Body of pancreas (tissue), 4 donors: ENCODE results near the gene BRME1. TPM values are rescaled to one million over a fixed set of nuclear protein-coding genes. Genes with fewer than 3 reads are reported as not detected.

Experiments
- ATAC-seq: fragments of 150-250 bp; one replicate; pipeline ENCODE4 v1.9.1; 2016
- DNase-seq, 4 donors: peaks; one replicate each; pipeline ENCODE4 v3.0.0-alpha.2; 2019
- H3K27ac ChIP-seq, 4 donors: fragments of 200-600 bp; sonication (generic); 1 replicate in 3 of 4; 2 replicates in 1 of 4; pipeline versions ENCODE4 v1.5.1 to v1.6.1; 2016 to 2019; ENCODE audit warnings: mild to moderate bottlenecking in 1 of 4, mixed read lengths in 1 of 4, moderate library complexity in 1 of 4
- H3K27me3 ChIP-seq, 2 donors: fragments of 200-600 bp; sonication (generic); one replicate each; pipeline ENCODE4 v1.6.0; 2016; ENCODE audit warnings: mild to moderate bottlenecking in 1 of 2
- H3K36me3 ChIP-seq, 2 donors: fragments of 200-600 bp; sonication (generic); replicated peaks in 1 of 2; 2 replicates each; pipeline ENCODE4 v1.5.1; 2016; ENCODE audit warnings: low read depth in 2 of 2; ENCODE audit not compliant: insufficient read depth in 1 of 2
- H3K4me1 ChIP-seq: fragments of 200-600 bp; sonication (generic); one replicate; pipeline ENCODE4 v1.6.0; 2016
- H3K4me3 ChIP-seq, 2 donors: fragments of 200-600 bp; sonication (generic); 1 replicate in 1 of 2; 2 replicates in 1 of 2; pipeline ENCODE4 v1.5.1; 2016 to 2019
- H3K9me3 ChIP-seq, 3 donors: fragments of 200-600 bp; sonication (generic); 1 replicate in 2 of 3; 2 replicates in 1 of 3; pipeline ENCODE4 v1.5.1; 2016
- POLR2A ChIP-seq, 3 donors: fragments of 450-650 bp; IDR thresholded peaks; one replicate each; pipeline ENCODE4 v1.6.1; 2016; ENCODE audit warnings: antibody characterized with exemption in 3 of 3, mild to moderate bottlenecking in 2 of 3
- WGBS, 2 donors: methylation state at CpG; one replicate each; pipeline ENCODE4 v1.1.5; 2017; 5-methylcytosine and 5-hydroxymethylcytosine counted together
- intact Hi-C: fragments of 100-400 bp; cut with DNase I; formaldehyde crosslinking; loops from one replicate; pipeline ENCODE4 v1.15.1; 2023
- total RNA-seq, 2 donors: library from RNA; depleted of rRNA; stranded (reverse); fragments of >200 nt; gene quantifications; one replicate each; pipeline ENCODE4 v1.1.0, GENCODE V29; 2016
- TF ChIP-seq, protein P1 (sequence below), 7 experiments: fragments of 450-650 bp in 4 of 7; fragments of 200-600 bp in 3 of 7; sonication (generic) in 3 of 7; IDR thresholded peaks; one replicate each; pipeline ENCODE4 v1.5.1; 2016 to 2019; ENCODE audit warnings: antibody characterized with exemption in 7 of 7

Gene BRME1
- total RNA-seq, 2 donors from 2014 or later = 3.0 to 4.9 TPM

GRCh38 chr19:13890136-13890535 lies 15.8 kb downstream of the BRME1 start:
- Histone ChIP-seq H3K27me3 (no peaks in the 10 kb centered on the region), H3K27ac (no peak overlapping the region), H3K4me3 (no peak overlapping the region), H3K4me1 (peaks cover 12% of the 10 kb centered on the region), H3K36me3 (no peaks in the 10 kb centered on the region), H3K9me3 (no peaks in the 10 kb centered on the region)
- no peak for ATAC-seq
- intact Hi-C loops = no loop called here
- no peak for TF ChIP-seq POLR2A (IDR thresholded peaks at IDR 0.05)
- TF ChIP-seq, protein P1, sequence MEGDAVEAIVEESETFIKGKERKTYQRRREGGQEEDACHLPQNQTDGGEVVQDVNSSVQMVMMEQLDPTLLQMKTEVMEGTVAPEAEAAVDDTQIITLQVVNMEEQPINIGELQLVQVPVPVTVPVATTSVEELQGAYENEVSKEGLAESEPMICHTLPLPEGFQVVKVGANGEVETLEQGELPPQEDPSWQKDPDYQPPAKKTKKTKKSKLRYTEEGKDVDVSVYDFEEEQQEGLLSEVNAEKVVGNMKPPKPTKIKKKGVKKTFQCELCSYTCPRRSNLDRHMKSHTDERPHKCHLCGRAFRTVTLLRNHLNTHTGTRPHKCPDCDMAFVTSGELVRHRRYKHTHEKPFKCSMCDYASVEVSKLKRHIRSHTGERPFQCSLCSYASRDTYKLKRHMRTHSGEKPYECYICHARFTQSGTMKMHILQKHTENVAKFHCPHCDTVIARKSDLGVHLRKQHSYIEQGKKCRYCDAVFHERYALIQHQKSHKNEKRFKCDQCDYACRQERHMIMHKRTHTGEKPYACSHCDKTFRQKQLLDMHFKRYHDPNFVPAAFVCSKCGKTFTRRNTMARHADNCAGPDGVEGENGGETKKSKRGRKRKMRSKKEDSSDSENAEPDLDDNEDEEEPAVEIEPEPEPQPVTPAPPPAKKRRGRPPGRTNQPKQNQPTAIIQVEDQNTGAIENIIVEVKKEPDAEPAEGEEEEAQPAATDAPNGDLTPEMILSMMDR (IDR thresholded peaks at IDR 0.05) = no peak
- WGBS, 2 donors = 88 to 93% methylated on average over 4 to 9 of the region's 13 CpGs
- no peak for DNase-seq

DNA sequence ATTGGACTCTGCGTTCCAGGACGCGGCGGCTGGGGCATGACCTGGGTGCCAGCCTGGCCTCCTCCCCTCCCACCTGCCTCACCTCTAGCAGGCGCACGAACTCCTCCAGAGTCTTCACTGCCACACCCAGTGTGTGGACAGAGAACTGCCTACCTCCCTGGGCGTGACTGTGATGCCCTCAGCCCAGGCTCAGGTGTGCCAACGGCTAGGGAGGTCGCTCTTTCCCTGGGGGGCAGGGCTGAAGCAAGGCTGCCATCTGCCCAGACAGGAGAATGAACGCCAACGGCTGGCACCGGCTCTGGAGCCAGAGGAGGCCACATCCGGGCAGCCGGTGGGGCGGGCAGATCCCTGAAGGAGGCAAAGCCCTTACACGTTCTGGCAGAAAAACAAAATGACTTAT lies 17.6 kb downstream of the BRME1 start:
- 90% methylated on average over 11 to 16 of the region's 16 CpGs for WGBS, 2 donors
- DNase-seq (no peak), ATAC-seq (no peak)
- H3K27ac ChIP-seq = no peak overlapping the region
- no peaks in the 10 kb centered on the region for H3K36me3 ChIP-seq
- peaks cover 30% of the 10 kb centered on the region for H3K4me1 ChIP-seq
- no peak overlapping the region for H3K4me3 ChIP-seq
- H3K9me3 ChIP-seq = no peaks in the 10 kb centered on the region
- no peak for TF ChIP-seq POLR2A (IDR thresholded peaks at IDR 0.05)
- H3K27me3 ChIP-seq = no peaks in the 10 kb centered on the region
- intact Hi-C loops = no loop called here

GRCh38 chr19:13887517-13887916 lies 18.4 kb downstream of the BRME1 start:
- 82 to 87% methylated on average over 5 of the region's 5 CpGs for WGBS, 2 donors
- no peaks in the 10 kb centered on the region for H3K27me3 ChIP-seq
- DNase-seq (no peak), ATAC-seq (no peak)
- intact Hi-C loops = no loop called here
- H3K4me1 ChIP-seq = peaks cover 34% of the 10 kb centered on the region
- H3K36me3 ChIP-seq = no peaks in the 10 kb centered on the region
- H3K4me3 ChIP-seq = no peak overlapping the region
- no peaks in the 10 kb centered on the region for H3K9me3 ChIP-seq
- TF ChIP-seq, protein P1 (IDR thresholded peaks at IDR 0.05) = no peak
- TF ChIP-seq POLR2A (IDR thresholded peaks at IDR 0.05) = no peak
- H3K27ac ChIP-seq = no peak overlapping the region

DNA sequence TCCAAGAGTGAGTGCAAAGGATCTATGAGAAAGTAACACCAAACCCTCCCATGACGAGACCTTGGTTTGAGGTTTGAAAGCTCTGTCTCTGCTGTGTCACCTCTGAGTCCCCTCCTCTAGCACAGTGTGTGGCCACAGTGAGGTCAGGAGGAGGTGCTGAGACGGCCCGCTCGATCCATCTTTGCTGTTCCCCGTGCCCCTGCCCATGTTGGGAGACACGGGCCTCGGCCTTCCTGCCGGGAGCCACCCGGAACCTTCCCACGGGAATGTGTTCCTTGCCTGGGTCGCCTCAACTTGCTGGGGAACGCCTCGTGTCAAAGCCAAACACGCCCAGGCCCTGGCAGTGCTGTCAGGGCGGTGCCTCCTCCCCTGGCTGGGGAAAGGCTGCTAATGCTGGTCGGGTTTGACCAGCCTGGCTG lies 18.9 kb downstream of the BRME1 start:
- H3K9me3 ChIP-seq = no peaks in the 10 kb centered on the region
- no peak for ATAC-seq

DNA sequence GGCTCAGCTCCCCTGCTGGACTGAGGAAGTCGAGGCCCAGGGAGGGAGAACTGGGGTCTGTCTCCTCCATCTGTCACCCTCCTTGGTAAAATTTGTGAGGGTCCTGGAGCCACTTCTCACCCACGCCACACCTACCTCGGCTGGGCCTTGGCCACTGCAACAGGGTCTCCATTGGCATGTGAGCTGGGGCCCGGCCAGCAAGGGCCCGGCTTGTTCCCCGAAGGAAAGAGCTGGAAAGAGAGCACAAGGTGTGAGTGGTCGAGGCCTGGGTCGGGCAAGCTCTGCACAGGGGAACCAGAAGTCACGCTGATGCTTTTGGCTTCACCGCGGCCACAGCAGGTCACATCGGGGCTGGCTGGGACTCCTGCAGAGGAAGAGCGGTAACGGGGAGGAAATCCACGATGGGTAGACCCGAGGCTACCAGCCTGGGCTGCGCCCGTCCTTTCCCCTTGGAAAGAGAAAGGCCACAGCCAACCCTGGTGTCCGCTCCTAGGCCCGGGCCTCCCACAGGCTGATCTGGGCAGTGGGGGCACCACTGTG lies 20.0 kb downstream of the BRME1 start:
- Histone ChIP-seq H3K4me3 (no peak overlapping the region), H3K36me3 (no peaks in the 10 kb centered on the region), H3K27ac (peak overlapping the region; percentile 92 to 96 (median 94)), H3K4me1 (peaks cover 46% of the 10 kb centered on the region), H3K9me3 (no peaks in the 10 kb centered on the region), H3K27me3 (no peaks in the 10 kb centered on the region)
- TF ChIP-seq, protein P1 (IDR thresholded peaks at IDR 0.05) = no peak
- no peak for TF ChIP-seq POLR2A (IDR thresholded peaks at IDR 0.05)
- WGBS, 2 donors = 77 to 93% methylated on average over 17 to 19 of the region's 20 CpGs
- DNase-seq (no peak), ATAC-seq (no peak)
- intact Hi-C loops = no loop called here

More for the DNA sequence above, 18.9 kb downstream of the BRME1 start:
- Histone ChIP-seq H3K4me1 (peaks cover 39% of the 10 kb centered on the region), H3K4me3 (no peak overlapping the region), H3K36me3 (no peaks in the 10 kb centered on the region), H3K27me3 (no peaks in the 10 kb centered on the region), H3K27ac (no peak overlapping the region)
- peak in 1 of 4 donors; percentile 21 for DNase-seq
- TF ChIP-seq POLR2A (IDR thresholded peaks at IDR 0.05) = no peak
- TF ChIP-seq, protein P1 (IDR thresholded peaks at IDR 0.05) = no peak
- intact Hi-C loops = no loop called here
- WGBS, 2 donors = 79% methylated on average over 16 of the region's 16 CpGs; no CpG with 5 or more reads in 1 of the 2 donors
